NCI-H1694 (cell line): ENCODE measurements around the gene TBC1D2.

Source experiments
- DNase-seq: peaks from one replicate; lab custom pipeline; 2025; lab: John Stamatoyannopoulos, UW

The TBC1D2 gene

GRCh38 chr9:98215821-98216220 lies 39.6 kb downstream of the TBC1D2 start:
- no peak for DNase-seq

- no peak for DNase-seq
These were observed 40.2 kb downstream of the TBC1D2 start for GRCh38 chr9:98215271-98215670.

DNA sequence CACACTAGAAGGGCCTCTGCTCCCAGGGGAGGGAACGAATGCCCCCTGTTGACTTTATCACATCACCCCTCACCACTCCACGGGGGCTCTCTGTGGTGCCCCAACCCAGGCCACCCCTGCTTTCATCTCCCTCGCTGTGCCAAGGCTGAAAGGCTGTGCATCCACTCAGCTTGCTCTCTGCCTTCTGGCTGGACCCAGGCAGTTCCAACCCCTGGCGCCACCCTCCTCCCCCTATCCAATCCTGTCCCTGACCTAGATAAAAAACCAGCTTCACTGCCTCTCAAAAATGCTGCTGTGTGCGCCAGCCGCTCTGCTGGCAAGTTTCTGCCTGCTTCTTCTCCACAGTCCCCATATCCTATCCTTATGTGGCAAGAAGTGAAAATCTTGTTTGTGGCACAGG lies 40.6 kb downstream of the TBC1D2 start:
- no peak for DNase-seq

DNA sequence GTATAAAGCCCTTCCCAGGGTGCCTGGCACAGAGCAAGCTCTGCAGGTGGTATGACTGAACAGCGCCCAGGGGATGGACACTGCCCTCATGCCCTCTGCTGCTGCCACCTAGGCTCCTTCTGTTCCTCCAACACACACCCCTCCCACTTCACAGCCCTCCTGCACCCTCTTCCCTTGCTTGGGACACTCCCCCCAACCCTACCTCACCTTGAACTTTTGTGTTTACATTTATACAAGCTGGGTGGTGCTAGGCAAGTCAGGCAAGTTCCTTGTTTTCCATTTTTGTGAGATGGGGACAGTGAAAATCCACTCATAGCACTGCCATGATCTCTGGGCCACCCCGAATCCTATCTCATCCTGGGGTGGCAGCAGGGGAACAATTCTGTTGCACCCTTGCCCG lies 44.2 kb downstream of the TBC1D2 start:
- no peak for DNase-seq

DNA sequence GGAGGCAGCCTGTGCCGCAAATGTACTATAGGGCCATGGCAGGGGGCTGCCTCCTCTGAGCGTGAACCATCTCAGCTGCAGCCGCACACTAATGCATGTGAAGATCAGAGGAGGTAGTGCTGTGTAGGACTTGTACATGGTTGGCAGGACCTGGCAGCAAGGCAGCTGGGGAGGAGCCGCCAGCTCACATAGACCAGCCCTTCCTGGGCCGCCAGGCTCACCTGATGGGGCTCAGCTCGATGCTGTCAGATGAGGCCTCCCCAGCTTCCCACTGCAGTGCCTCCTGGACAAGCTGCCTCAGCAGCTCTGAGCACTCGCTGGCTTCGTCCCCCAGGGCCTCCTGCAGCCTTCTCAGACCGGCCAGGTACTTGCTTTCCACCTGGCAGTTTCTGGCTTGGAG lies 45.0 kb downstream of the TBC1D2 start:
- DNase-seq, result no peak

GRCh38 chr9:98209530-98209929 lies 45.9 kb downstream of the TBC1D2 start:
- no peak for DNase-seq

DNA sequence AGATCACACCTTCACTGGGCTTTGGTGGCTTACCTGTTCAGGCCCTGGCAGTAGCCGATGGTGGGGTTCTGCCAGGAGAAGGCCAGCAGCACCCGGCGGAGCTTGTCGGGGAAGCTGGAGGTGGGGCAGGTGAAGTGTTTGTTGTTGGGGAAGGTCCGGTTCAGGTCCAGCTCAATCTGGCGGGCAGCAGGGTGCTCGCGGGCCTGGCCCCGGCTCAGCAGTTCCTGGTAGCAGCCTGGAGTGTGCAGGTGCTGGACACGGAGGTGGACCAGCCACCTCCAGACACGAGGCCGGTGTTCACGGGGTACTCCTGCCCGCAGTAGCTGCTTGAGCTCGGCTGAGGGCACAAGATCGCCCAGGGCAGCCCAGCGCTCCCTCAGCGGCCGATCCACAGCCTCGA lies 46.8 kb downstream of the TBC1D2 start:
- DNase-seq, result no peak

DNA sequence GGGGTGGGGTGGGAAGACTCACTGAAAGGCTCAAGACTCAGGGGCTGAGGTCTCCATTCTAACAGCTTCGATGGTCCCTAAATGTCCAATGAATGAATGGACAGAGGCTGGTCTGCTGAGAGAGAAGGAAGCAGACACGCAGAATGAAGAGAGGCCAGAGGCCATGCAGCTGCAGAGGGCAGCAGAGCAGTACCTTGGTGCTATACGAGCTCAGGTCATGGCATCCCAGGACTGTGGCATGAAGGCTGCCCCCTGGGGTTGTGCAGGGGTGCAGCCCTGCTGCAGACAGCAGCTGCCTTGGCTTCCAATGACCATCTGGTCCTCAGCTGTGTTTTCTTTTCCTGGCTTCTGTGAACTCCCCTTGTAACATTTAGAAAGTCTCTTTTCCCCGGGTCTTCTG lies 47.8 kb downstream of the TBC1D2 start:
- DNase-seq, result no peak

GRCh38 chr9:98206754-98207153 lies 48.7 kb downstream of the TBC1D2 start:
- no peak for DNase-seq

GRCh38 chr9:98204692-98205091 lies 50.8 kb downstream of the TBC1D2 start:
- no peak for DNase-seq

DNA sequence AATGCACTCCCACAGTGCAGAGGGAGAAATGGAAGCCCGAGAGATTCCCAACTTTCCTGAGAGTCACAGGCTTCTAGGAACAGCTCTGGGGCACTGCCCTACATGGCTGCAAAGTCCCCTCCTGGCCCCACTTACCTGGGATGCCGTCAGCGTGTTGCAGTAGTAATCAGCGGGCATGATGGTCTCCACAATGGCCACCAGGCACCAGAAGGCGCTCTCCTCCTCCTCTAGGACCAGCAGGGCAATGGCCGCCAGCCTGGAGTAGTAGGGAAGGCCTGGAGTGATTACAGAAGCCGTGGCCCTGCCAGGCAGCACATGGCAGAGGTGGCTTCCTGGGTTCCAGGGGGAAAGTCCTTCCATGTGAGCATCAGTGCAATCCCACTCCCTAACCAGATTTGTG lies 52.3 kb downstream of the TBC1D2 start:
- no peak for DNase-seq

- DNase-seq, result no peak
These were observed 53.2 kb downstream of the TBC1D2 start for GRCh38 chr9:98202252-98202651.

DNA sequence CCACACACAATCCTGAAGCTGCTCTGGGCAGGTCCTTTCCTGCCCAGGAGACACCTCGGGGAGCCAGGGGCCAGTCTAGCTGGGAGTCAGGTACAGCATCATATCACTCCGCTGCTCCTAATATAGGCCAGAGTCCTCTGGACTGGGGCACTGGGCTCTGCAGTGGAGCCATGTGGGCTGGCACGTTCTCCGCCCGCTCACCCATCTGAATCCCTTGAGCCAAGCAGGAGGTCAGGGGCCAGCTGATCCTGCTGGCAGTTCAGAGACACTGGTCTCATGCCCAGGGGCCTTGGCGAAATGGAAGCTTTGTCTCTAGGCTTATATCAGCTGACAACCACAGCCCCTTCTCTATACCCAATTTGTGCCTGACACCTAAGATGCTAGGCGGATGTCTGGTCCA lies 53.7 kb downstream of the TBC1D2 start:
- DNase-seq, result no peak

GRCh38 chr9:98201102-98201501 lies 54.3 kb downstream of the TBC1D2 start:
- no peak for DNase-seq

- DNase-seq, result no peak
These were observed 55.9 kb downstream of the TBC1D2 start for GRCh38 chr9:98199388-98200033.

DNA sequence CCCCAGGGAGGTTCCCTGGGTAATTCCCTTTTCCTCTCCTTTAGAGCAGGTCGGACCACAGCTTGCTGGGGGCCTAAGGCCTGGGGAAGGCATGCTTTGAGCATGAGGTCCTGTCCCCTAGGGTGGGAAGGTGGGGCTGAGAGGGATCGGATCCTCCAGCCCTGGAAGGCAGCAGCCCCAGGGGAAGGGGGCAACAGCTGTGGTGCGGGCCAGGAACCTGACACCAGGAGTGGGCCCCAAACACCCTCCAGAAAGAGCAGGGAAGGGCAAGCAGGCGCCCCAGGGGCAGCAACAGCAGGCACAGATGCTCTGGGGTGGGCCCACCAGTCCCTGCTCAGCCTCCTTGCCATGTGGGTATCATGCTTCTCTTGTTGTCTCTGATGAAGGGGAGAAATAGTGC lies 59.8 kb downstream of the TBC1D2 start:
- DNase-seq, result no peak

GRCh38 chr9:98193336-98193944 lies 62.0 kb downstream of the TBC1D2 start:
- DNase-seq, result no peak

DNA sequence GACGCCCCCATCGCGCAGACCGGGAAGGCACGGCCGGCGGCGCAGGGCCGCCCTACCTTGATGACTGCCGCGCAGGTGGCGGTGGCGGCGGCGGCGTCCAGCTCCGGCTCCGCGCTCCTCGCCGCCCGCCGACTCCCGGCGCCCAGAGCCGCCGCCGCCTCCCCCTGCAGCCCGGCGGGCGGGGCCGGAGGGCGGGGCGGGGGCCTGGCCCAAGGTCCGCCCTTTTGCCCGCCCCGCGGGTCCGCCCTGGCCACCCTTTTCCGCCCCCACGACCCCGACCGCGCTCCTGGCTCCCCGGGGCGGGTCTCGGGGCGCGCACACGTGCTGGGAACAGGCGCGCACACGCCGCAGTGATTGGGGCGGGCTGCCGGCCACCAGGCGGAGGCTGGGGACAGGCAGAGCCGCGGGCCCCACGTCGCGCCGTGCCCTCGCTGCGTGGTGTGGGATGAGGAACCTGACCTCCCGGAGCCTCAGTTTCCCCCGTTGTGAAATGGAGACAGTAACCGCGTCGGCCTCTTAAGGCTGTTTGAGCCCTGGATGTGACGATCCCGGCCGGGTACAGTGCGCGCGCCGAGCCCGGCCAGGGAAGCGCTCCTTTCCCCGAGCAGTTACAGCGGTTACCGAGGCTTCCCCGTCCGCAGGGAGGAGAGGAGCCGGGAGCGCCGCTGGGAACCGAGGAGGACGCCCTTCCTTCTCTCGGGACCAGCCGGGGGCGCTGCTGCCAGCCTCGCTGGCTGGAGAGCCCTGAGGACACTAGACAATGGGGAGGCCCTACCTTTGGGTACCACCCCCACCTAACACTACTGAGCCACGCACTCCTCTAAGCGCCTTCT lies 62.7 kb downstream of the TBC1D2 start, which contains the start of gene CORO2A:
TSS of gene CORO2A (minus strand) at position 135 of the 833 bp plus-strand sequence. CDS start 34,977 bp downstream, outside the sequence.
- DNase-seq, result peak; percentile 48

DNA sequence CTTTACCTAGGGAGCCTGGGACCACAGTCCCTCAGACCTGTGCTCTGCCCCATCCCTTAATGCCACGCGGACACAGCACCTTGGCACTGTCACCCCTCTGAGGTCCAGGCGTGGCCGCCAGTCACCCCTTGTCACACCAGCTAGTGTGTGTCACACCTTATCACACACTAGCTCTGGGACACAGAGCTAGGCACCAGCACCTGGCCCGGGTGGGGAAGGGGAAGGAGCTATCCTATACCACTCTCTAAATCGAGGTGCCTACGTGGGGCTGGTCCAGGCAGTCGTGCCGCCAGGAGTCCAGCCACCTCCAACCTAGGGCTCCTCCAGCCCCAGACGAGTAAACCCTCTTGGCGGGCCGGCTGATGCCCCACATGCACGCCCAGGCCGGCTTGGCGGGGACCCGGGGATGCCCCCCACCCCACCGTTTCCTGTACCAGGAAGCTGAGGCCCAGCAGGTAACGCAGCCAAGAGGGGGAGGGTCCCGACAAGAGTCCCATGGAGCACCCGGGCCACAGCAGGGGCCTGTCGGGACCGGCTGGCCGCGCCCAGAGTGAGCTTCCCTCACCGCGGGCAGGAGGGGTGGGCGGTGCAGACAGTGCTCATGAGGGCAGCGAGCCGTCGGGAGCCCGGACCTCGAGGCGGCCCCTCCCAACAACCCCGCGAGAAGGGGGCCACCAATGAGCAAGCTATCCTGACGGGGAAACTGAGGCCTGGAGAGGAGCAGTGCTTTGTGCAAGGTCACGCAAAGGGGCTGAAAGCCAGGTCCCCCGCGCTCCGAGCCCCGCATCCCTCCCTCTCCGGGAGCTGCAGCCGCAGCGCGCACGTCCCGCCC lies 63.6 kb downstream of the TBC1D2 start:
- no peak for DNase-seq

GRCh38 chr9:98191181-98191608 lies 64.3 kb downstream of the TBC1D2 start:
- no peak for DNase-seq

DNA sequence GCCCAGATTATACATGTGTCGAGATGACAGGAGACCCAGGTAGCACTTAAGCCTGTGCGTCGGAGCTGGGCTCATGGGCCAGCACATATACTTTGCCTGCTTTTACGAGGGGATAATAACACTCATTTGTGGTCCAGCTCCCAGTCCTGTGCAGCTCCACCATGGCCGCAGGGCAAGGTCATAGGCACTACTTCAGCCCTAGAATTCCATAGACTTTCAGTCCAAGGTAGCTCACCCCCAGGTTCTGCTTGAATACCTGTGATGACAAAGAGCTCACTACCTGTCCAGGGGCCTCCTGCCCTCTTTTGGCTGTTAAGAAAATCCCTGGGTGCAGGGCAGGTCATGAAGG lies 64.7 kb downstream of the TBC1D2 start:
- DNase-seq, result no peak

- DNase-seq, result no peak
These were observed 66.0 kb downstream of the TBC1D2 start for GRCh38 chr9:98189412-98189811.
